CD4-positive, CD25-positive, alpha-beta regulatory T cell (primary cell): Measurements from ENCODE around the gene SPATA20. TPM values are rescaled to one million over a fixed set of nuclear protein-coding genes. Genes with fewer than 3 reads are reported as not detected.
A peak's percentile ranks its signal among the peaks of the same experiment; 100 is the strongest.

Experiments
- ATAC-seq, 2 donors: fragments of 150-1000 bp; cut with Tn5 transposase; one replicate each; pipeline ENCODE4 v1.10.0; 2021; ENCODE audit warnings: low read depth in 2 of 2, moderate number of reproducible peaks in 2 of 2, moderate library complexity in 1 of 2
- DNase-seq, 3 donors: peaks; one replicate each; pipeline versions ENCODE4 v3.0.0 to v3.0.0-alpha.2; 2012 to 2022; ENCODE audit warnings: mixed read lengths in 1 of 3
- H3K27ac ChIP-seq: one replicate; pipeline ENCODE4 v1.7.0; 2013; ENCODE audit warnings: mild to moderate bottlenecking, low read length; ENCODE audit not compliant: insufficient read depth, poor library complexity, severe bottlenecking
- H3K27me3 ChIP-seq: one replicate; pipeline ENCODE4 v1.7.0; 2013; ENCODE audit warnings: low read length; ENCODE audit not compliant: control insufficient read depth, insufficient read depth
- H3K36me3 ChIP-seq: one replicate; pipeline ENCODE4 v1.7.0; 2013; ENCODE audit warnings: mild to moderate bottlenecking, low read length, moderate library complexity; ENCODE audit not compliant: control insufficient read depth, insufficient read depth
- H3K4me1 ChIP-seq: 2 replicates; pipeline ENCODE4 v1.7.0; 2013; ENCODE audit warnings: mild to moderate bottlenecking, low read length; ENCODE audit not compliant: insufficient read depth, control insufficient read depth, poor library complexity, severe bottlenecking
- H3K4me3 ChIP-seq: one replicate; pipeline ENCODE4 v1.7.0; 2013; ENCODE audit warnings: low read depth, mild to moderate bottlenecking, low read length, moderate library complexity
- H3K9me3 ChIP-seq, 2 experiments: 1 replicate in 1 of 2; 2 replicates in 1 of 2; pipeline ENCODE4 v1.7.0; 2013; ENCODE audit warnings: low read length in 2 of 2, mild to moderate bottlenecking in 1 of 2, moderate library complexity in 1 of 2; ENCODE audit not compliant: control insufficient read depth in 2 of 2
- H3K27ac Mint-ChIP-seq, 3 donors: one replicate each; pipeline ENCODE4 v1.8.0; 2020 to 2022; ENCODE audit warnings: mild to moderate bottlenecking in 3 of 3, mixed read lengths in 3 of 3, moderate library complexity in 2 of 3
- H3K27me3 Mint-ChIP-seq: one replicate; pipeline ENCODE4 v1.8.0; 2022; ENCODE audit warnings: mild to moderate bottlenecking, mixed read lengths
- H3K36me3 Mint-ChIP-seq: one replicate; pipeline ENCODE4 v1.8.0; 2020; ENCODE audit warnings: mixed read lengths
- H3K4me1 Mint-ChIP-seq, 4 donors: one replicate each; pipeline ENCODE4 v1.8.0; 2020 to 2022; ENCODE audit warnings: mixed read lengths in 4 of 4, mild to moderate bottlenecking in 1 of 4
- H3K4me3 Mint-ChIP-seq, 4 donors: one replicate each; pipeline ENCODE4 v1.8.0; 2020 to 2022; ENCODE audit warnings: mild to moderate bottlenecking in 4 of 4, mixed read lengths in 4 of 4, moderate library complexity in 3 of 4
- H3K9me3 Mint-ChIP-seq, 7 donors: one replicate each; pipeline ENCODE4 v1.8.0; 2020 to 2022; ENCODE audit warnings: mixed read lengths in 7 of 7, mild to moderate bottlenecking in 3 of 7, moderate library complexity in 2 of 7
- polyA plus RNA-seq, 4 donors: library from polyadenylated mRNA; unstranded; fragments of 300-500 nt; fragmentation: Illumina TruSeq; gene quantifications; one replicate each; pipeline ENCODE4 v1.2.3, GENCODE V29; 2021
- total RNA-seq: library from RNA; stranded (reverse); gene quantifications from one replicate; pipeline ENCODE4 v1.2.3, GENCODE V29; 2022

The SPATA20 gene
- total and polyA plus RNA-seq, 5 donors from 2014 or later: 5.8 to 26.8 (median 6.7) TPM

GRCh38 chr17:50523208-50523607 lies 23.8 kb upstream of the SPATA20 start:
- no peaks in the 10 kb centered on the region for H3K27me3 ChIP-seq
- Mint-ChIP-seq H3K27me3 (no peaks in the 10 kb centered on the region), H3K9me3 (no peaks in the 10 kb centered on the region), H3K27ac (peak overlapping the region in 1 of 3 donors; percentile 36), H3K4me1 (no peaks in the 10 kb centered on the region), H3K4me3 (no peak overlapping the region), H3K36me3 (no peaks in the 10 kb centered on the region)
- ATAC-seq: no peak
- no peaks in the 10 kb centered on the region for H3K4me1 ChIP-seq
- H3K4me3 ChIP-seq: no peak overlapping the region
- no peak overlapping the region for H3K27ac ChIP-seq
- no peak for DNase-seq
- no peaks in the 10 kb centered on the region for H3K9me3 ChIP-seq
- no peaks in the 10 kb centered on the region for H3K36me3 ChIP-seq

- Mint-ChIP-seq H3K4me1 (no peaks in the 10 kb centered on the region), H3K36me3 (no peaks in the 10 kb centered on the region), H3K27me3 (peaks cover 9% of the 10 kb centered on the region), H3K27ac (no peak overlapping the region), H3K4me3 (no peak overlapping the region), H3K9me3 (no peaks in the 10 kb centered on the region)
- DNase-seq: no peak
- H3K4me3 ChIP-seq: no peak overlapping the region
- H3K27ac ChIP-seq: no peak overlapping the region
- H3K4me1 ChIP-seq: no peaks in the 10 kb centered on the region
- H3K36me3 ChIP-seq: no peaks in the 10 kb centered on the region
- H3K9me3 ChIP-seq: no peaks in the 10 kb centered on the region
- H3K27me3 ChIP-seq: peaks cover 3% of the 10 kb centered on the region
- no peak for ATAC-seq
Observed at GRCh38 chr17:50524838-50525237, 22.1 kb upstream of the SPATA20 start.

- Mint-ChIP-seq H3K9me3 (peaks cover 0 to 1% (median 0%) of the 10 kb centered on the region in 7 donors), H3K4me1 (peaks cover 0 to 6% (median 0%) of the 10 kb centered on the region in 4 donors), H3K27me3 (peaks cover 32% of the 10 kb centered on the region), H3K36me3 (no peaks in the 10 kb centered on the region), H3K4me3 (no peak overlapping the region), H3K27ac (no peak overlapping the region)
- H3K27ac ChIP-seq: no peak overlapping the region
- no peak for ATAC-seq
- H3K4me3 ChIP-seq: no peak overlapping the region
- H3K27me3 ChIP-seq: peaks cover 9% of the 10 kb centered on the region
- peaks cover under 1% of the 10 kb centered on the region for H3K4me1 ChIP-seq
- DNase-seq: no peak
- no peaks in the 10 kb centered on the region for H3K36me3 ChIP-seq
- H3K9me3 ChIP-seq: no peaks in the 10 kb centered on the region
Observed at GRCh38 chr17:50527155-50527762, 19.7 kb upstream of the SPATA20 start.

- no peak overlapping the region for H3K4me3 Mint-ChIP-seq
- no peaks in the 10 kb centered on the region for H3K9me3 ChIP-seq
- H3K4me1 ChIP-seq: peaks cover 8% of the 10 kb centered on the region
- H3K36me3 ChIP-seq: no peaks in the 10 kb centered on the region
- H3K27ac Mint-ChIP-seq: peak overlapping the region in 1 of 3 donors; percentile 17
- no peaks in the 10 kb centered on the region for H3K36me3 Mint-ChIP-seq
- H3K27me3 ChIP-seq: peaks cover 9% of the 10 kb centered on the region
- no peak overlapping the region for H3K27ac ChIP-seq
- no peak overlapping the region for H3K4me3 ChIP-seq
- peaks cover 37% of the 10 kb centered on the region for H3K27me3 Mint-ChIP-seq
- DNase-seq (no peak), ATAC-seq (no peak)
- peaks cover 0 to 9% (median 0%) of the 10 kb centered on the region in 4 donors for H3K4me1 Mint-ChIP-seq
- peaks cover 0 to 1% (median 0%) of the 10 kb centered on the region in 7 donors for H3K9me3 Mint-ChIP-seq
Observed at GRCh38 chr17:50527949-50528474, 19.0 kb upstream of the SPATA20 start.

DNA sequence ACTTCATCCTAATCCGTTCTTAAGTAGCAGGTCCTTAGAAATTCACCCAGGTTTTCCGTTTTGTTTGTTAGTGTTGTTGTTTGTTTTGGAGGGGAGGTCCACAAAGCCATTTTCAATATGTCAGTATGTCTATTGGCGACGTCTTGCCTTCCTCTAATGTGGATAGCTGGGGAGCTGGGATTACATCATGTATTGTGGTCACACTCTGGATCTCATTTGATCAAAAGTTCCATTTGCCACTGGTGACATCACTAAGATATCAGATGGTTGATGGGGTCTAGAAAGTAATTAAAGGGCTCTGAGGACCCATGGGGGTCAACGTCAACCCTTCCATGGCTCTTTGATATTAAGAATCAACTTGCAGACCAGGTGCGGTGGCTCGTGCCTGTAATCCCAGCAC lies 17.1 kb upstream of the SPATA20 start:
- H3K9me3 ChIP-seq: no peaks in the 10 kb centered on the region
- H3K4me3 ChIP-seq: no peak overlapping the region
- H3K36me3 ChIP-seq: no peaks in the 10 kb centered on the region
- Mint-ChIP-seq H3K4me3 (no peak overlapping the region), H3K4me1 (peaks cover 0 to 20% (median 2%) of the 10 kb centered on the region in 4 donors), H3K9me3 (peaks cover 0 to 1% (median 0%) of the 10 kb centered on the region in 7 donors), H3K36me3 (no peaks in the 10 kb centered on the region), H3K27me3 (peaks cover 55% of the 10 kb centered on the region), H3K27ac (no peak overlapping the region)
- H3K27ac ChIP-seq: no peak overlapping the region
- peaks cover 12% of the 10 kb centered on the region for H3K4me1 ChIP-seq
- no peak for DNase-seq
- ATAC-seq: no peak
- peaks cover 11% of the 10 kb centered on the region for H3K27me3 ChIP-seq

- Histone ChIP-seq H3K27ac (no peak overlapping the region), H3K27me3 (peaks cover 14% of the 10 kb centered on the region), H3K9me3 (no peaks in the 10 kb centered on the region), H3K4me1 (peaks cover 12% of the 10 kb centered on the region), H3K4me3 (no peak overlapping the region), H3K36me3 (no peaks in the 10 kb centered on the region)
- Mint-ChIP-seq H3K4me3 (no peak overlapping the region), H3K4me1 (peaks cover 0 to 20% (median 3%) of the 10 kb centered on the region in 4 donors), H3K9me3 (peaks cover 0 to 4% (median 0%) of the 10 kb centered on the region in 7 donors), H3K36me3 (no peaks in the 10 kb centered on the region), H3K27me3 (peaks cover 68% of the 10 kb centered on the region), H3K27ac (no peak overlapping the region)
- DNase-seq: no peak
- no peak for ATAC-seq
Observed at GRCh38 chr17:50531428-50532025, 15.4 kb upstream of the SPATA20 start.

GRCh38 chr17:50532452-50533024 lies 14.4 kb upstream of the SPATA20 start, which contains the start of gene EPN3:
Gene EPN3, plus strand, starts transcription at chr17:50532735. Its CDS starts 3,822 bp downstream, at chr17:50536557.
- Histone ChIP-seq H3K4me1 (peaks cover 12% of the 10 kb centered on the region), H3K27me3 (peaks cover 14% of the 10 kb centered on the region), H3K4me3 (no peak within 1 kb of the TSS), H3K36me3 (no peaks in the 10 kb centered on the region), H3K9me3 (no peaks in the 10 kb centered on the region), H3K27ac (no peak within 1 kb of the TSS)
- Mint-ChIP-seq H3K4me3 (no peak within 1 kb of the TSS), H3K9me3 (peaks cover 0 to 4% (median 0%) of the 10 kb centered on the region in 7 donors), H3K27me3 (peaks cover 74% of the 10 kb centered on the region), H3K4me1 (peaks cover 0 to 20% (median 3%) of the 10 kb centered on the region in 4 donors), H3K27ac (no peak within 1 kb of the TSS), H3K36me3 (no peaks in the 10 kb centered on the region)
- DNase-seq (no peak), ATAC-seq (no peak)
